ENCODE results near the gene KANSL1L.

Gene KANSL1L, protein sequence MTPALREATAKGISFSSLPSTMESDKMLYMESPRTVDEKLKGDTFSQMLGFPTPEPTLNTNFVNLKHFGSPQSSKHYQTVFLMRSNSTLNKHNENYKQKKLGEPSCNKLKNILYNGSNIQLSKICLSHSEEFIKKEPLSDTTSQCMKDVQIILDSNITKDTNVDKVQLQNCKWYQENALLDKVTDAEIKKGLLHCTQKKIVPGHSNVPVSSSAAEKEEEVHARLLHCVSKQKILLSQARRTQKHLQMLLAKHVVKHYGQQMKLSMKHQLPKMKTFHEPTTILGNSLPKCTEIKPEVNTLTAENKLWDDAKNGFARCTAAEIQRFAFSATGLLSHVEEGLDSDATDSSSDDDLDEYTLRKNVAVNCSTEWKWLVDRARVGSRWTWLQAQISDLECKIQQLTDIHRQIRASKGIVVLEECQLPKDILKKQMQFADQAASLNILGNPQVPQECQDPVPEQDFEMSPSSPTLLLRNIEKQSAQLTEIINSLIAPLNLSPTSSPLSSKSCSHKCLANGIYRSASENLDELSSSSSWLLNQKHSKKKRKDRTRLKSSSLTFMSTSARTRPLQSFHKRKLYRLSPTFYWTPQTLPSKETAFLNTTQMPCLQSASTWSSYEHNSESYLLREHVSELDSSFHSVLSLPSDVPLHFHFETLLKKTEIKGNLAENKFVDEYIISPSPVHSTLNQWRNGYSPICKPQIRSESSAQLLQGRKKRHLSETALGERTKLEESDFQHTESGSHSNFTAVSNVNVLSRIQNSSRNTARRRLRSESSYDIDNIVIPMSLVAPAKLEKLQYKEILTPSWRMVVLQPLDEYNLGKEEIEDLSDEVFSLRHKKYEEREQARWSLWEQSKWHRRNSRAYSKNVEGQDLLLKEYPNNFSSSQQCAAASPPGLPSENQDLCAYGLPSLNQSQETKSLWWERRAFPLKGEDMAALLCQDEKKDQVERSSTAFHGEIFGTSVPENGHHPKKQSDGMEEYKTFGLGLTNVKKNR

DNA sequence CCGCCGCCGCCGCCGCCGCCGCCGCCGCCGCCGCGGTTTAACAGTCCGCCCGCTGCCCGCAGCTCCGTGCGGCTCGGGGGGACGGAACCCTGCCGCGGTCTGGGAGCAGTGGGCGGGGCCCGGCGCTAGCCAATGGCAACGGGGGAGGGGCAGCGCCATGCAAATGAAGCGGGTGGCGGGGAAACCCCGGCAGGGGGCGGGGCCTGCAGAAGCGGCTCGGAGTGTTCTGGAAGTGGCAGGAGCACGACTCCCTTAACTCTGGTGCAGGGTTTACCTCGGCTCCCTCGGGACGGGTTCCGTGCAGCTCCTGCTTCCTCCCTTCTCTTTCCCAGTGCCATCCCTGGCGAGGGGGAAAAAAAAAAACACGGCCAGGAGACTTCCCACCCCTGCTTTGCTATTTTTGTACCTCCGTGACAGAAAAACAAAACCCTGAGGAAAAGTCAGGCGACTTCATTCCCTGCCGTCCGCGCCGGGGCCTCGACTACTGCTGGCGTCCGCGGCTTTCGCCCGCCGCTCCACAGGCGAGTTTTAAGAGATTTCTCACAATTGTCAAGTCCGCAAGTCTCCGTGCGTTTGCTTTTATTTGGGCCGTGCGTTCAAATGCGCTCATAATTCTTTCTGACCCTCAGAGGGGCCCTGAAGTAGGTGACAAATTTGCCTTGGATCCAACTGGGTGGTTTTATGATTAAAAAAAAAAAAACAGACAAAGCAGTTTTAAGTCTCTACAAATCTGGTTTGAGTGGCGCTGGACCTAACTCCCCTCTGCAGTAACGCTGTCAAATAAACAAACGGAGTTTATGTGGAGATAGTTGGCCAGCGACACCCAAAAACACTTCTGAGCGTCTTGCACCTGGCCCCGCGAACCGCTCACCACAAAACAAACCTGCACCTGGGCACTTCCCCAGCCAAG is at the start of gene KANSL1L:
Gene KANSL1L (minus strand): TSS at position 101 of the 910 bp plus-strand sequence. CDS start 16,827 bp downstream, outside the sequence.
- Histone ChIP-seq H3K4me3 (ENCODE audit: low read depth in 1 of 2, low read length in 1 of 2) (peak within 1 kb of the TSS; percentile 60 to 95), H3K36me3 (no peaks in the 10 kb centered on the region), H3K27ac (peak within 1 kb of the TSS; percentile 99), H3K9me3 (no peaks in the 10 kb centered on the region), H3K27me3 (peaks cover 14% of the 10 kb centered on the region), H3K4me1 (ENCODE audit: control insufficient read depth in 1 of 2, insufficient read depth in 1 of 2, low read depth in 1 of 2, low read length in 1 of 2) (peaks cover 26 to 27% of the 10 kb centered on the region in 2 experiments)
- TF ChIP-seq, protein P1, sequence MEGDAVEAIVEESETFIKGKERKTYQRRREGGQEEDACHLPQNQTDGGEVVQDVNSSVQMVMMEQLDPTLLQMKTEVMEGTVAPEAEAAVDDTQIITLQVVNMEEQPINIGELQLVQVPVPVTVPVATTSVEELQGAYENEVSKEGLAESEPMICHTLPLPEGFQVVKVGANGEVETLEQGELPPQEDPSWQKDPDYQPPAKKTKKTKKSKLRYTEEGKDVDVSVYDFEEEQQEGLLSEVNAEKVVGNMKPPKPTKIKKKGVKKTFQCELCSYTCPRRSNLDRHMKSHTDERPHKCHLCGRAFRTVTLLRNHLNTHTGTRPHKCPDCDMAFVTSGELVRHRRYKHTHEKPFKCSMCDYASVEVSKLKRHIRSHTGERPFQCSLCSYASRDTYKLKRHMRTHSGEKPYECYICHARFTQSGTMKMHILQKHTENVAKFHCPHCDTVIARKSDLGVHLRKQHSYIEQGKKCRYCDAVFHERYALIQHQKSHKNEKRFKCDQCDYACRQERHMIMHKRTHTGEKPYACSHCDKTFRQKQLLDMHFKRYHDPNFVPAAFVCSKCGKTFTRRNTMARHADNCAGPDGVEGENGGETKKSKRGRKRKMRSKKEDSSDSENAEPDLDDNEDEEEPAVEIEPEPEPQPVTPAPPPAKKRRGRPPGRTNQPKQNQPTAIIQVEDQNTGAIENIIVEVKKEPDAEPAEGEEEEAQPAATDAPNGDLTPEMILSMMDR (IDR thresholded peaks at IDR 0.05), result peak; percentile 23

DNA sequence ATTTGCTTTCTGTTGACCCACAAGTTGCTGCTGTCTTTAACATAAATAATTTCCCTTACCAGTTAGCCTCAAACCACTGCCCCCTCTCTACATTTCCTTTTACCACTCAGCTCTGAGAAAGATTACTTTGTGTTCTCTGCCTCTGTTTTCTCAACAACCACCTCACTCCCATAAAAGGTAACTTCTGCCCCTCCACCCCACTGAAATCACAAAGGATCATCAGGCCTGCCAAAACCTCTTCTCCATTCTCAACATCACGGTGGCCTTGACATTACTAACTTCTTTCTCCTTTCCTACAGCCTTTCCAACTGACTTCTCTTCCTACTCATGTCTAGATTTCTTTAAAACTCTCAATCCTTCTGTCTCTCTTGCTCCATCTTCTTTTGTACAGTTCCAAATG is 43.9 kb upstream of the KANSL1L start:
- H3K9me3 ChIP-seq, result no peaks in the 10 kb centered on the region
- no peaks in the 10 kb centered on the region for H3K4me1 ChIP-seq (ENCODE audit: control insufficient read depth in 1 of 2, insufficient read depth in 1 of 2, low read depth in 1 of 2, low read length in 1 of 2)
- peaks cover 18% of the 10 kb centered on the region for H3K27me3 ChIP-seq
- TF ChIP-seq, protein P1 (IDR thresholded peaks at IDR 0.05), result no peak
- H3K4me3 ChIP-seq (ENCODE audit: low read depth in 1 of 2, low read length in 1 of 2), result no peak overlapping the region
- no peaks in the 10 kb centered on the region for H3K36me3 ChIP-seq
- H3K27ac ChIP-seq, result no peak overlapping the region

DNA sequence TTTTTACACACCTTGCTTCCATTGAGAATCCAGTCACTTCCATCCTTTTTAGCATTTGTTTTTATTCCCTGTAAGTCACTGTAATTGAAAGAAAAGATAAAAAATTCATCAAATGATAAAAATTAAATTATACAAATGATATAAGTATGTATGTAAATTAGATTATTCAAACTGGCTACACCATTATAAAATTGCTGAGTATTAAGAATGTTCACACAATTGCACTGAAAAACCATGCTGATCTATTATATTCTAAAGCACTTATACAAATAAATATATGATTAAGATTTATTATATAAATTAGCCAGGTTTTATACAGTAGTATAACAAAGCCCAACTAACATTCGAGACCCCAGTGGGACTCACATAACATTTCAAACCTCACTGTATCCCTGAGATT is 39.0 kb upstream of the KANSL1L start:
- Histone ChIP-seq H3K9me3 (no peaks in the 10 kb centered on the region), H3K4me1 (ENCODE audit: control insufficient read depth in 1 of 2, insufficient read depth in 1 of 2, low read depth in 1 of 2, low read length in 1 of 2) (no peaks in the 10 kb centered on the region), H3K27ac (no peak overlapping the region), H3K27me3 (no peaks in the 10 kb centered on the region), H3K36me3 (no peaks in the 10 kb centered on the region), H3K4me3 (ENCODE audit: low read depth in 1 of 2, low read length in 1 of 2) (no peak overlapping the region)
- TF ChIP-seq, protein P1 (IDR thresholded peaks at IDR 0.05), result no peak

DNA sequence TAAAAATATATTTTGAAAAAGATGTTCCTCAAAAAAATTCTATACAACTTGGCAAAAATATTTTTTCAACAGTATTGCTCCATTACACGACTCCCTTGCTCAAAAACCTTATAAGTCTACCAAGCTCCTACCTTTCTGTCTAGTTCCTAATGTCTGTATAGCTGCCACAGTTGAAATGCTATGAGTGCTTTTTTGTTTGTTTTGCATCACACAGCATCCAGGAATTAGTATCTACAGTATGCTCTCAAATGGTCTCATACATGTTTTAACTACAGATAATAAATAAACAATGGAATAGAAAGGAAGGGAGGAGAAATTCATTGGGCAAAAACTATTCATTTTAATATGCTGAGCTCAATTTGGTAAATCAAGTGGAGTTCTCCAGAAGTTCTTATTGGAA is 36.7 kb upstream of the KANSL1L start:
- Histone ChIP-seq H3K4me1 (ENCODE audit: control insufficient read depth in 1 of 2, insufficient read depth in 1 of 2, low read depth in 1 of 2, low read length in 1 of 2) (no peaks in the 10 kb centered on the region), H3K9me3 (no peaks in the 10 kb centered on the region), H3K27me3 (peaks cover 14% of the 10 kb centered on the region), H3K4me3 (ENCODE audit: low read depth in 1 of 2, low read length in 1 of 2) (no peak overlapping the region), H3K36me3 (no peaks in the 10 kb centered on the region), H3K27ac (no peak overlapping the region)
- TF ChIP-seq, protein P1 (IDR thresholded peaks at IDR 0.05), result no peak

DNA sequence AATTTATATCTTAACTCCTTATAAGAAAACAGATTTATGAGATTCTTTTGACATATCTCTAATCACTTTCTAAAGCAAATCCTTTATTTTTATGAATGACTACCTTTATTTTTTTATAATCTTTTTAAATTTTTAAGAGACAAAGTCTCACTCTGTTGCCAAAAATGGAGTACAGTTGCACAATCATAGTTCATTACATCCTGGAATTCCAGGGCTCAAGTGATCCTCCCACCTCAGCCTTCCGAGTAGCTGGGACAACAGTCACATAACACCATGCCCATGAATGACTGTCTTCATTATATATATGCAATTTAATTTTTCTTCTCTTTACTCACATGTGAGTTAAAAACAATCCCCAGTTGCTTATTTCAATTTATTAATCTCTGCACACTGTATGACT is 32.3 kb upstream of the KANSL1L start:
- TF ChIP-seq, protein P1 (IDR thresholded peaks at IDR 0.05), result no peak
- Histone ChIP-seq H3K27me3 (peaks cover 28% of the 10 kb centered on the region), H3K4me1 (ENCODE audit: control insufficient read depth in 1 of 2, insufficient read depth in 1 of 2, low read depth in 1 of 2, low read length in 1 of 2) (no peaks in the 10 kb centered on the region), H3K27ac (no peak overlapping the region), H3K9me3 (no peaks in the 10 kb centered on the region), H3K36me3 (no peaks in the 10 kb centered on the region), H3K4me3 (ENCODE audit: low read depth in 1 of 2, low read length in 1 of 2) (no peak overlapping the region)

All from neutrophil (primary cell).